ENCODE results near the gene CHML. TPM values are rescaled to one million over a fixed set of nuclear protein-coding genes. Genes with fewer than 3 reads are reported as not detected.
"Not testable (repeated sequence)": the region's sequence is repeated elsewhere in the genome, so short reads cannot be mapped to it uniquely, and the experiment has no call there.

Gene CHML
- total and polyA plus RNA-seq, 2 experiments from 2014 or later: 4.4 to 20.9 TPM

DNA sequence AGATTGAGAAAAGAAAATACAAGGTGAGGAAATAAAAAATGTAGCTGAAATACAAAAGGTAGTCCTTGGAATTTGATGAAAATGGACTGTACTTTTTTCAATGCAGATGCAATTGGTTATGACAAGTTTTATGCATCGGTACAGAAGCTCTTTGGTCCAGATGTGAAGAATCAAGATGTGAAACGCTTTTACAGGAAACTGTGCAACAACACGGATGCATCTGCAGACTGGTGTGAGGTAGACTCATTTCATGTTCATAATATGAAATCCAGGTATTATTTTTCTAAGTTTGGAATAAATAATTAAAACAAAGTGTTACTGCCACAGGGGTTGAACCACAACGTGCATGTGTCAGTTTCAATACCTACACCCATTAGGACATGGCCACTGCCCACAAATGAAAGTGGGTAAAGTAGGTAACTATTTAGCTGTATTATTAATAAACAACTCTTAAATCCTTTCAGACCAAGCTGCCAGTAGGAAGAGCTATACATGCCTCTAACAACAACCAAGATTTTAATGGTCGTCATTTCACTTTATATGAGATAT, 20.3 kb upstream of the CHML start:
- H2AFZ ChIP-seq: no peak overlapping the region
- no peak for DNase-seq (ENCODE audit: low spot score)
- H4K20me1 ChIP-seq (ENCODE audit: insufficient read depth, poor library complexity, severe bottlenecking): no peaks in the 10 kb centered on the region
- H3K36me3 ChIP-seq (replicated peaks; ENCODE audit: insufficient read depth, low read depth): no peaks in the 10 kb centered on the region
- no peaks in the 10 kb centered on the region for H3K79me2 ChIP-seq
- no peaks in the 10 kb centered on the region for H3K27me3 ChIP-seq
- 88% methylated on average over 5 of the region's 5 CpGs for WGBS (ENCODE audit: low lambda C conversion rate, missing lambda C conversion rate)
- TF ChIP-seq EZH2phosphoT487 (IDR thresholded peaks at IDR 0.05; ENCODE audit: low read depth, severe bottlenecking, unreplicated experiment): no peak
- no peak for TF ChIP-seq EZH2 (IDR thresholded peaks at IDR 0.05; ENCODE audit: borderline replicate concordance)
- TF ChIP-seq CTCF (IDR thresholded peaks at IDR 0.05; ENCODE audit: poor library complexity): no peak
- H3K9me2 ChIP-seq (replicated peaks; ENCODE audit: insufficient read depth): no peaks in the 10 kb centered on the region
- no peaks in the 10 kb centered on the region for H3K9me3 ChIP-seq (ENCODE audit: low read depth)
- H3K27ac ChIP-seq: no peak overlapping the region
- H3K4me3 ChIP-seq: no peak overlapping the region
- no peak overlapping the region for H3K4me2 ChIP-seq
- H3K4me1 ChIP-seq (ENCODE audit: insufficient read depth): no peaks in the 10 kb centered on the region

DNA sequence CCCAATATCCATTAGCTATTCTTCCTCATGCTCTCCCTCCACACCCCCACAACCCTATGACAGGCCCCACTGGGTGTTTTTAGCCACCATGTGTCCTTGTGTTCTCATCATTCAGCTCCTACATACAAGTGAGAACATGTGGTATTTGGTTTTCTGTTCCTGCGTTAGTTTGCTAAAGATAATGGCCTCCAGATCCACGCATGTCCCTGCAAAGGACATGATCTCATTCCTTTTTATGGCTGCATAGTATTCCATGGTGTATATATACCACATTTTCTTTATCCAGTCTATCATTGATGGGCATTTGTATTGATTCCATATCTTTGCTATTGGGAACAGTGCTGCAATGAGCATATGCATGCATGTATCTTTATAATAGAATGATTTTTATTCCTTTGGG, 18.8 kb upstream of the CHML start:
- H3K9me2 ChIP-seq (replicated peaks; ENCODE audit: insufficient read depth); DNase-seq (ENCODE audit: low spot score); H3K9me3 ChIP-seq (ENCODE audit: low read depth); H3K36me3 ChIP-seq (replicated peaks; ENCODE audit: insufficient read depth, low read depth); H3K4me2 ChIP-seq; H2AFZ ChIP-seq; H3K27ac ChIP-seq; H3K4me1 ChIP-seq (ENCODE audit: insufficient read depth); H3K27me3 ChIP-seq; H3K4me3 ChIP-seq; H4K20me1 ChIP-seq (ENCODE audit: insufficient read depth, poor library complexity, severe bottlenecking); H3K79me2 ChIP-seq: not testable (repeated sequence)
- WGBS (ENCODE audit: low lambda C conversion rate, missing lambda C conversion rate): 91% methylated on average over 2 of the region's 2 CpGs

- H2AFZ ChIP-seq: no peak overlapping the region
- no peaks in the 10 kb centered on the region for H3K9me2 ChIP-seq (replicated peaks; ENCODE audit: insufficient read depth)
- no peaks in the 10 kb centered on the region for H3K9me3 ChIP-seq (ENCODE audit: low read depth)
- TF ChIP-seq CTCF (IDR thresholded peaks at IDR 0.05; ENCODE audit: poor library complexity) (no peak), EZH2 (IDR thresholded peaks at IDR 0.05; ENCODE audit: borderline replicate concordance) (no peak), EZH2phosphoT487 (IDR thresholded peaks at IDR 0.05; ENCODE audit: low read depth, severe bottlenecking, unreplicated experiment) (no peak)
- H3K4me3 ChIP-seq: no peak overlapping the region
- no peaks in the 10 kb centered on the region for H3K79me2 ChIP-seq
- 86% methylated on average over 3 of the region's 3 CpGs for WGBS (ENCODE audit: low lambda C conversion rate, missing lambda C conversion rate)
- no peaks in the 10 kb centered on the region for H3K36me3 ChIP-seq (replicated peaks; ENCODE audit: insufficient read depth, low read depth)
- no peak for DNase-seq (ENCODE audit: low spot score)
- no peaks in the 10 kb centered on the region for H3K4me1 ChIP-seq (ENCODE audit: insufficient read depth)
- no peak overlapping the region for H3K27ac ChIP-seq
- H3K4me2 ChIP-seq: no peak overlapping the region
- H3K27me3 ChIP-seq: no peaks in the 10 kb centered on the region
- H4K20me1 ChIP-seq (ENCODE audit: insufficient read depth, poor library complexity, severe bottlenecking): no peaks in the 10 kb centered on the region
Measured at GRCh38 chr1:241658081-241658793, 18.1 kb upstream of the CHML start.

- WGBS (ENCODE audit: low lambda C conversion rate, missing lambda C conversion rate): 90% methylated on average over 1 of the region's 1 CpG
- Histone ChIP-seq H2AFZ (no peak overlapping the region), H3K9me2 (replicated peaks; ENCODE audit: insufficient read depth) (no peaks in the 10 kb centered on the region), H3K36me3 (replicated peaks; ENCODE audit: insufficient read depth, low read depth) (no peaks in the 10 kb centered on the region), H4K20me1 (ENCODE audit: insufficient read depth, poor library complexity, severe bottlenecking) (no peaks in the 10 kb centered on the region), H3K4me3 (no peak overlapping the region), H3K27me3 (no peaks in the 10 kb centered on the region), H3K79me2 (no peaks in the 10 kb centered on the region), H3K9me3 (ENCODE audit: low read depth) (no peaks in the 10 kb centered on the region), H3K27ac (no peak overlapping the region), H3K4me1 (ENCODE audit: insufficient read depth) (no peaks in the 10 kb centered on the region), H3K4me2 (no peak overlapping the region)
- no peak for DNase-seq (ENCODE audit: low spot score)
- TF ChIP-seq EZH2 (IDR thresholded peaks at IDR 0.05; ENCODE audit: borderline replicate concordance) (no peak), EZH2phosphoT487 (IDR thresholded peaks at IDR 0.05; ENCODE audit: low read depth, severe bottlenecking, unreplicated experiment) (no peak), CTCF (IDR thresholded peaks at IDR 0.05; ENCODE audit: poor library complexity) (no peak)
Measured at GRCh38 chr1:241654641-241655040, 14.5 kb upstream of the CHML start.

Data from hepatocyte (in vitro differentiated cells).